ACC112 (cell line): ENCODE data around the gene TUBB.
"Not testable (repeated sequence)": the region's sequence is repeated elsewhere in the genome, so short reads cannot be mapped to it uniquely, and the experiment has no call there.

Experiments
- H2AFZ ChIP-seq: fragments of 200-600 bp; sonication (generic); one replicate; pipeline ENCODE4 v1.6.0; 2017; ENCODE audit warnings: antibody characterized with exemption, low read length; ENCODE audit not compliant: unreplicated experiment
- H3K27ac ChIP-seq: fragments of 200-600 bp; sonication (generic); 2 replicates; pipeline ENCODE4 v1.5.1; 2014; ENCODE audit warnings: low read depth, mild to moderate bottlenecking, antibody characterized with exemption, low read length, moderate library complexity
- H3K27me3 ChIP-seq: fragments of 200-600 bp; sonication (generic); 2 replicates; pipeline ENCODE4 v1.6.1; 2014; ENCODE audit warnings: mild to moderate bottlenecking, antibody characterized with exemption, low read length, moderate library complexity, mixed read lengths; ENCODE audit not compliant: insufficient read depth
- H3K36me3 ChIP-seq: fragments of 200-600 bp; sonication (generic); 2 replicates; pipeline ENCODE4 v1.6.1; 2016; ENCODE audit warnings: mild to moderate bottlenecking, antibody characterized with exemption, low read length, moderate library complexity, mixed read lengths; ENCODE audit not compliant: insufficient read depth
- H3K4me1 ChIP-seq: fragments of 200-600 bp; sonication (generic); one replicate; pipeline ENCODE4 v1.6.1; 2016; ENCODE audit warnings: low read length, mixed read lengths; ENCODE audit not compliant: insufficient read depth, unreplicated experiment, control insufficient read depth
- H3K4me3 ChIP-seq: fragments of 200-600 bp; sonication (generic); 2 replicates; pipeline ENCODE4 v1.5.1; 2014; ENCODE audit warnings: mild to moderate bottlenecking, low read depth, low read length
- H3K79me2 ChIP-seq: fragments of 200-600 bp; sonication (generic); one replicate; pipeline ENCODE4 v1.6.0; 2016; ENCODE audit warnings: low read length; ENCODE audit not compliant: control insufficient read depth, unreplicated experiment, insufficient read depth

TUBB gene

DNA sequence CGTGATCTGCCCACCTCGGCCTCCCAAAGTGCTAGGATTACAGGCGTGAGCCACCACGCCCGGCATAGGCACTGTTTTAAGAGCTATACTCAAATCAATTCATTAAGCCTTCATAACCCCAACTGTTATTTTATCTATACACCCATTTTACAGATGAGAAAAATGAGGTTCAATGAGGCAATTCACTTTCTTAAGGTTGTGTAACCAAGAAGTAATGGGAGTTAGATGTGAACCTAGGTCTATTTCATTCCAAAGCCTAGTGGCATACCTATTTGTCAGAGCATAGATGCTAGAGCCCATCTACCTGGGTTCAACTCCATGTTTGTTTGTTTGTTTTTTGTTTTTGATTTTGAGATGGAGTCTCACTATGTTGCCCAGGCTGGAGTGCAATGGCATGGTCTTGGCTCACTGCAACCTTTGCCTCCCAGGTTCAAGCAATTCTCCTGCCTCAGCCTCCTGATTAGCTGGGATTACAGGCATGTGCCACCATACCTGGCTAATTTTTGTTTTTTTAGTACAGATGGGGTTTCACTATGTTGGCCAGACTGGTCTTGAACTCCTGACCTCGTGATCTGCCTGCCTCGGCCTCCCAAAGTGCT is 36.4 kb downstream of the TUBB start:
- H3K27me3 ChIP-seq: not testable (repeated sequence)
- peaks cover 70% of the 10 kb centered on the region for H3K4me1 ChIP-seq

DNA sequence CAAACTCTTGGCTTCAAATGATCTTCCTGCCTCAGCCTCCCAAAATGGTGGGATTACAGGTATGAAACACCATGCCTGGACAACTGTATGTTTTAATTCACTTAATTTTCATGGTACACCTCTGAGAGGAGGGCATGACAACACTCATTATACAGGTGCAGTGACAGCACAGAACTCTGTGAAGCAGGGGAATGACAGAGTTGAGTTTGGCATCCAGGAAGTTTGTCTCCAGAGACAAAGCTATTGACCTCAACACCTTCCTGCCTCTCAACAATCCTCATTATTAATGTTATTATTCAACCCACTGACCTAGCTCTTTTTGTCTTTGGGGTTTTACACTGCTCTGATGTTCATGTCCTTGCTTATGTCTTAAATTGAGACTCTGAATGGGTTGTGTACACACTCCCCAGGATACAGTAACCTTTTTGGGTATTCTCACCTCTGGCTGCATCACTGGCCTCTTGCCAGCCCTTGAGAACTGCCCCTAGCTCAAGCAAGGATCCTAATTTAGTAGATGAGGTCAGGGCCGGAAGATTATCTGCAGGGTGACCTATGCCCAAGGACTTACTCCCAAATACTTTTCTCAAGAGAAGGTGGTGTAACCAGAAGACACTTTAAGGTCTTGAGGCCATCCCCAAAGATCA is 37.2 kb downstream of the TUBB start:
- no peaks in the 10 kb centered on the region for H3K79me2 ChIP-seq
- peak overlapping the region; percentile 25 for H3K27ac ChIP-seq
- no peaks in the 10 kb centered on the region for H3K27me3 ChIP-seq
- no peaks in the 10 kb centered on the region for H3K36me3 ChIP-seq
- H3K4me3 ChIP-seq: no peak overlapping the region
- peaks cover 67% of the 10 kb centered on the region for H3K4me1 ChIP-seq
- peak overlapping the region; percentile 3 for H2AFZ ChIP-seq

More for the DNA sequence above, 36.4 kb downstream of the TUBB start:
- not testable (repeated sequence) for H3K4me3 ChIP-seq, H3K36me3 ChIP-seq, H2AFZ ChIP-seq, H3K79me2 ChIP-seq, H3K27ac ChIP-seq

DNA sequence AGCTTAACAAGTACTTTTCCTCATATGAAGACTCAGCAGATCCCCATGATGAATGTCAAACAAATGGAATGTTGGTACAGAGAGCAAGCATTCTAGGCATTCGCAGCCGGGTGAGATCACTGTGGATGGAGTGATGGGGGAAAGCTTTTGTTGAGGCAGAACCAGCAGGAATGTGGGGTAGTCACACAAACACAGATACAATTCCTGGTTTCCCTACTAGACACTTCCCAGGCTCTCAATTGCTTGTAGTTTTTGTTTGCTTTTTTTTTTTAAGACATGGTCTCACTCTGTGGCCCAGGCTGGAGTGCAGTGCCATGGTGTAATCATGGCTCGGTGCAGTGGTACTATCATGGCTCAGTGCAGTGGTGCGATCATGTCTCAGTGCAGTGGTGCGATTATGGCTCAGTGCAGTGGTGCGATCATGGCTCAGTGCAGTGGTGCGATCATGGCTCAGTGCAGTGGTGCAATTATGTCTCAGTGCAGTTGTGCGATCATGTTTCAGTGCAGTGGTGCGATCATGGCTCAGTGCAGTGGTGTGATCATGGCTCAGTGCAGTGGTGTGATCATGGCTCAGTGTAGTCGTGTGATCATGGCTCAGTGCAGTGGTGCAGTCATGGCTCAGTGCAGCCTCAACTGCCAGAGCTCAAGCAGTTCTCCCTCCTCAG is 39.6 kb downstream of the TUBB start:
- Histone ChIP-seq H3K4me3 (no peak overlapping the region), H3K4me1 (peaks cover 55% of the 10 kb centered on the region), H3K27ac (peak overlapping the region; percentile 89)

DNA sequence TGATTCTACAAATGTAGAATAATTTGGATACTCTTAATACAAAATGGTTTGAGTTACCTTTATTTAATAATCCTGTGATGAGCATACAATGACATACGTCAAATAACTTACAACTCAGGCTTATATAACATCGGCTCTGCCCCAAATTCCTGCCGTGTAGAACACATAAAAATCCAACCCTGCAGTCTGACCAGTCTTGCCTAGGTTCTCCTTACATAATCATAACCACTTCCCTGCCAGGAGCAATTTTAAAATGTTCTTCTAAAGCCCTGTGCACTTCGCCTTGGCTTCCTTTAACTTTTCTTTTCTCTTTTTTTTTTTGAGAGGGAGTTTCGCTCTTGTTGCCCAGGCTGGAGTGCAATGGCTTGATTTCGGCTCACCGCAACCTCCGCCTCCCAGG is 40.4 kb downstream of the TUBB start:
- Histone ChIP-seq H3K27ac (peak overlapping the region; percentile 89; the same call in 1 of the 2 replicates), H3K27me3 (no peaks in the 10 kb centered on the region), H3K36me3 (no peaks in the 10 kb centered on the region), H3K79me2 (no peaks in the 10 kb centered on the region), H3K4me3 (no peak overlapping the region), H2AFZ (no peak overlapping the region), H3K4me1 (peaks cover 48% of the 10 kb centered on the region)

More for the DNA sequence above, 39.6 kb downstream of the TUBB start:
- Histone ChIP-seq H3K79me2 (no peaks in the 10 kb centered on the region), H3K36me3 (no peaks in the 10 kb centered on the region), H2AFZ (no peak overlapping the region), H3K27me3 (no peaks in the 10 kb centered on the region)

DNA sequence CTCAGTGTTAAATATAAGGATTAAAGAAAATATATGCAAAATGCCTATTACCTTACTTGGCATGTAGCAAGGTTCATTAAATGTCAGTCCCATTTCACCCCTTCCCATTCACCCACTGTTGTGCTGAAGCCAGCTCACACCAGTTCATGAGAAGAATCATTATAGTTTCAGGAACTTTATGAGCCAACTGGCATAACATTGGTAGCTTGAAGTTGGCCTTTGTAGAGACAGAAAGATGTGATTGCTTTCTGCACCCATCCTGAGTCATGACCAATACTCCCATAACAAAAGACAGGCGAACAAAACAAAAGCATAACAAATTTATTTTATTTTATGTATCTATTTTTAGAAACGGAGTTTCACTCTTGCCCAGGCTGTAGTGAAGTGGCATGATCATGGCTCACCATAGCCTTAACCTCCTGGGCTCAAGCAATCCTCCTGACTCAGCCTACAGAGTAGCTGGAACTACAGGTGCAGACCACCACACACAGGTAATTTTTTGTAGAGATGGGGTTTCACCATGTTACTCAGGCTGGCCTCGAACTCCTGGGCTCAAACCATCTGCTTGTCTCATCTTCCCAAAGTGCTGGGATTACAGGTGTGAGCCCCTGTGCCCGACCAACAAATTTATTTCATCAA is 41.8 kb downstream of the TUBB start:
- Histone ChIP-seq H3K36me3 (no peaks in the 10 kb centered on the region), H2AFZ (no peak overlapping the region), H3K4me1 (peaks cover 45% of the 10 kb centered on the region), H3K4me3 (no peak overlapping the region), H3K79me2 (no peaks in the 10 kb centered on the region), H3K27ac (peak overlapping the region; percentile 36), H3K27me3 (no peaks in the 10 kb centered on the region)

DNA sequence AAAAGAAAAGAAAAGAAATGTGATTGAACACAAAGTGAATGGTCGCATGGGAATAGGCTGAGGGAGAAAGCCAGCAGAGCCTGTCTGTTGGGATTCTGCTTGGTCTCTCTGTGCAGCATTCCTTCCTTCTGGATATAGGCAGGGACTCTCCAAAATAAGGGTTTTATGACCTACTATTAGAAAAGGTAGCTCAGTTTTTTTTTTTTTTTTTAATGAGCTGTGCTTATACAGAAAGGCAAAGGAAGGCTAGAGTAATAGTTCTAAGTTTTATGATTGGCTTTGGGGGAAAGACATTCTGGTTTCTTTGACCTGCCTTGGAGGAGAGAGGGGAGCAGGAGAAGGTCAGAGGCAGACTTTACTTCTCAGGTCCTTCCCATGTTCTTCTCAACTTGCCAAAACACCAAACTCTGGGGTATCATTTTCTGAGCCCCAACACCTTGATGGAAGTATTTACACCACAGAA is 43.0 kb downstream of the TUBB start:
- peaks cover 39% of the 10 kb centered on the region for H3K4me1 ChIP-seq
- no peaks in the 10 kb centered on the region for H3K79me2 ChIP-seq
- H3K27ac ChIP-seq: no peak overlapping the region
- peak overlapping the region; percentile 46 for H2AFZ ChIP-seq
- no peaks in the 10 kb centered on the region for H3K27me3 ChIP-seq
- H3K36me3 ChIP-seq: no peaks in the 10 kb centered on the region
- no peak overlapping the region for H3K4me3 ChIP-seq

DNA sequence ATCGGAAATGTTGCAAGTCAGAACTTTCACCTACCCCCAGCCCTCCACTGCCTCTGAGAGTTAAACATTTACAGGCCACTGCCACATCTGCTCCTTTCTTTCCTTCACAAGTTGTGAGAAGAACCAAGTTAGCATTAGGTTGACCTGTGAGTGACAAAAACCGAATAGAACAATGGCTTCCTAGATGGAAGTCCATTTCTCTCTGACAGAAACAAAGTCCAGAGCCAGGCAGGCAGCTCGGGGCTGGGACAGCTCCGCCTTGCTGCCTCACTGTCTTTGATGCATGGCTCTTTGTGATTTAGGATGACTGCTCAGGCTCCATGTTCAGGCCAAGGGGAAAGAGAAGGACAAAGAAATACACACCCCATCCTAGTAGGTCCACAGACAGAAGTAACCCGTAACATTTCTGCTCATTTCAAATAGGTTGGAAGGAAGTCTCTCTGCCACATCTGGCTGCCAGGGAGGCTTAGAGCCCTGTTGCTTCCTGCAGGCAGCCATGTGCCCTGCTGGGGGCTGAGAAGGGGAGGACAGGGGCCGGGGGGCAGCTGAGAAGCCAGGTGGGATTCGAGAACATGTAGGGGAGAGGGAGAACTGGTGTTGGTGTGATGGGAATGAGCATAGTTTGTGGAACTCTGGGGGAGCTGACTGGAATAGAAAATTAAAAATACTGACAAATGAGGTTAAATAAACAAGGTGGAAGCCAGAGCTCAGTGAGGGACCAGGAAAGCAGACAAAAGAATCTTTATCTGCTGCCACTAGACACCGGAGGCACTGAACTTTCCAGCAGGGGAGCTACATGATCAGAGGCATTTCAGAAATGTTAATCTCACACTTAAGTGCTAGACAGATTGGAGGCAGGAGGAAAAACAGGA is 43.7 kb downstream of the TUBB start:
- Histone ChIP-seq H3K27me3 (no peaks in the 10 kb centered on the region), H2AFZ (peak overlapping the region; percentile 80), H3K4me1 (peaks cover 42% of the 10 kb centered on the region), H3K79me2 (no peaks in the 10 kb centered on the region), H3K36me3 (no peaks in the 10 kb centered on the region), H3K4me3 (no peak overlapping the region), H3K27ac (no peak overlapping the region)

DNA sequence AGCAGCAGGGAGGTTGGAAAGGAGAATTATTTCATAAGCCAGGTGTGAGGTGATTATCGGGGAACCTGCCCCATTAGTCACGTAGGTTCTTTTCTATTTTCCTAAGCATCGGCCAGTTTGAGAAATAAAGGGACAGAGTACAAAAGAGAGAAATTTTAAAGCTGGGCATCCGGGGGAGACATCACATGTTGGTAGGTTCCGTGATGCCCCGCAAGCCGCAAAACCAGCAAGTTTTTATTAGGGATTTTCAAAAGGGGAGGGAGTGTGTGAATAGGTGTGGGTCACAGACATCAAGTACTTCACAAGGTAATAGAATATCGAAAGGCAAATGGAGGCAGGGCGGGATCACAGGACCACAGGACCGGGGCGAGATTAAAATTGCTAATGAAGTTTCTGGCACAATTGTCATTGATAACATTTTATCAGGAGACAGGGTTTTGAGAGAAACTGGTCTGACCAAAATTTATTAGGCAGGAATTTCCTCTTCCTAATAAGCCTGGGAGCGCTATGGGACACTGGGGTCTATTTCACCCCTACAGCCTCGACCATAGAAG is 44.4 kb downstream of the TUBB start:
- not testable (repeated sequence) for H3K27ac ChIP-seq, H3K27me3 ChIP-seq, H3K4me3 ChIP-seq, H3K36me3 ChIP-seq, H3K79me2 ChIP-seq
- Histone ChIP-seq H3K4me1 (peaks cover 41% of the 10 kb centered on the region), H2AFZ (peak overlapping the region; percentile 80)

DNA sequence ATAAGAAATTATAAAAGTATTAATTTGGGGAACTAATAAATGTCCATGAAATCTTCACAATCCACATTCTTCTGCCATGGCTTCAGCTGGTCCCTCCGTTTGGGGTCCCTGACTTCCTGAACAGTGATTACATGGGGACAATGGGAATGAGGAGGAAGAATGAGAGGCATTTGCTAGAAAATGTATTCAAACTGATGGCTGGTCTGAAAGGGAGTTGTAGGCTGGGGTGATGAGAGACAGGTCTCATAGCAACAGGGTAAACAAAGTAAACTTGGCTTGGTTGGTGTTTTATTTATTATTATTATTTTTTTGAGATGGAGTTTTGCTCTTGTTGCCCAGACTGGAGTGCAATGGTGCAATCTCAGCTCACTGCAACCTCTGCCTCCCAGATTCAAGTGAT is 45.3 kb downstream of the TUBB start:
- H2AFZ ChIP-seq, H3K27me3 ChIP-seq, H3K27ac ChIP-seq, H3K4me3 ChIP-seq, H3K36me3 ChIP-seq, H3K79me2 ChIP-seq: not testable (repeated sequence)
- peaks cover 42% of the 10 kb centered on the region for H3K4me1 ChIP-seq
